Sciatic nerve (tissue), 2 donors: ENCODE data around the gene CELSR1. TPM values are rescaled to one million over a fixed set of nuclear protein-coding genes. Genes with fewer than 3 reads are reported as not detected.
A peak's percentile ranks its signal among the peaks of the same experiment; 100 is the strongest.

ENCODE experiments used
- ATAC-seq: fragments of 200-7000 bp; cut with Tn5 transposase; one replicate; pipeline ENCODE4 v1.9.1; 2020; ENCODE audit warnings: mild to moderate bottlenecking, moderate library complexity
- DNase-seq: peaks from one replicate; pipeline ENCODE4 v3.0.0-alpha.2; 2020; ENCODE audit warnings: low spot score
- intact Hi-C: fragments of 100-400 bp; cut with DNase I; formaldehyde crosslinking; loops from one replicate; pipeline ENCODE4 v1.14.2; 2022
- total RNA-seq: library from RNA; stranded (reverse); fragmentation: NEBNext Ultra II Directional; extraction: Animal tissue kit (Norgen Biotek cat#: 25700); gene quantifications from one replicate; pipeline ENCODE4 v1.2.1, GENCODE V29; 2021
- donor health status: DM: no; HTN: no; CAD: no.
- donor health status: DM: no; HTN: no; CAD: no.

Gene CELSR1
- total RNA-seq, 1 donor from 2014 or later, result 1.9 TPM

GRCh38 chr22:46368422-46368821 lies 169.0 kb downstream of the CELSR1 start:
- DNase-seq, result no peak
- intact Hi-C loops, result no loop called here
- no peak for ATAC-seq

GRCh38 chr22:46367707-46368191 lies 169.7 kb downstream of the CELSR1 start:
- intact Hi-C loops, result no loop called here
- ATAC-seq (peak; percentile 57), DNase-seq (peak; percentile 77)

- ATAC-seq (peak; percentile 9), DNase-seq (no peak)
- intact Hi-C loops, result no loop called here
Observed at GRCh38 chr22:46366801-46367706, 170.4 kb downstream of the CELSR1 start.

GRCh38 chr22:46366327-46366731 lies 171.1 kb downstream of the CELSR1 start:
- no peak for ATAC-seq
- intact Hi-C loops, result no loop called here
- DNase-seq, result no peak

GRCh38 chr22:46365166-46365624 lies 172.2 kb downstream of the CELSR1 start:
- DNase-seq (no peak), ATAC-seq (no peak)
- intact Hi-C loops, result no loop called here

GRCh38 chr22:46364341-46365165 lies 172.9 kb downstream of the CELSR1 start:
- DNase-seq, result no peak
- no peak for ATAC-seq
- intact Hi-C loops, result no loop called here

GRCh38 chr22:46363611-46364321 lies 173.7 kb downstream of the CELSR1 start:
- intact Hi-C loops, result no loop called here
- no peak for DNase-seq

GRCh38 chr22:46362934-46363515 lies 174.4 kb downstream of the CELSR1 start:
- ATAC-seq (no peak), DNase-seq (no peak)
- intact Hi-C loops, result no loop called here

More at GRCh38 chr22:46363611-46364321, 173.7 kb downstream of the CELSR1 start:
- ATAC-seq, result no peak

- ATAC-seq (no peak), DNase-seq (no peak)
- intact Hi-C loops, result no loop called here
Observed at GRCh38 chr22:46362203-46362933, 175.1 kb downstream of the CELSR1 start.

- ATAC-seq, result no peak
- no peak for DNase-seq
- intact Hi-C loops, result no loop called here
Observed at GRCh38 chr22:46361826-46362202, 175.6 kb downstream of the CELSR1 start.

- no peak for ATAC-seq
- intact Hi-C loops, result no loop called here
- DNase-seq, result no peak
Observed at GRCh38 chr22:46360891-46361290, 176.5 kb downstream of the CELSR1 start.

GRCh38 chr22:46360097-46360496 lies 177.3 kb downstream of the CELSR1 start:
- DNase-seq, result no peak
- intact Hi-C loops, result no loop called here
- ATAC-seq, result no peak

GRCh38 chr22:46359362-46359761 lies 178.1 kb downstream of the CELSR1 start:
- DNase-seq (no peak), ATAC-seq (no peak)
- intact Hi-C loops, result loop anchor here (5.0 to 10.0 kb wide), 2 partner anchors 65 to 183 kb away; partner anchors contain the start of gene GTSE1

- no peak for ATAC-seq
- DNase-seq, result no peak
- intact Hi-C loops, result loop anchor here (5.0 to 10.0 kb wide), 2 partner anchors 64 to 184 kb away; partner anchors contain the start of gene GTSE1
Observed at GRCh38 chr22:46358766-46359165, 178.7 kb downstream of the CELSR1 start.

GRCh38 chr22:46357711-46358520 lies 179.5 kb downstream of the CELSR1 start:
- intact Hi-C loops, result loop anchor here (5.0 to 10.0 kb wide), 2 partner anchors 63 to 184 kb away; partner anchors contain the start of gene GTSE1
- no peak for DNase-seq
- ATAC-seq, result no peak

- intact Hi-C loops, result loop anchor here (5.0 to 10.0 kb wide), 2 partner anchors 62 to 186 kb away; partner anchors contain the start of gene GTSE1
- DNase-seq, result no peak
- ATAC-seq, result no peak
Observed at GRCh38 chr22:46356496-46357480, 180.6 kb downstream of the CELSR1 start.
